Measurements from ENCODE around the gene NOX3. TPM values are rescaled to one million over a fixed set of nuclear protein-coding genes. Genes with fewer than 3 reads are reported as not detected.

Gene NOX3
- total RNA-seq, 6 experiments from 2014 or later: not detected

GRCh38 chr6:155395339-155395738 is 60.3 kb downstream of the NOX3 start:
- no peak for DNase-seq
- no peaks in the 10 kb centered on the region for H3K36me3 Mint-ChIP-seq (ENCODE audit: low read depth)

GRCh38 chr6:155389130-155389529 is 66.5 kb downstream of the NOX3 start:
- peak; percentile 17 for DNase-seq
- TF ChIP-seq CTCF (IDR thresholded peaks at IDR 0.05): no peak
- H3K27ac Mint-ChIP-seq: peak overlapping the region; percentile 48
- peaks cover 16% of the 10 kb centered on the region for H3K36me3 Mint-ChIP-seq (ENCODE audit: low read depth)
- peaks cover 8% of the 10 kb centered on the region for H3K9me3 Mint-ChIP-seq
- no peak overlapping the region for H3K4me3 Mint-ChIP-seq
- no peaks in the 10 kb centered on the region; the same call in 1 of the 2 replicates for H3K27me3 Mint-ChIP-seq (ENCODE audit: insufficient read depth)
- H3K4me1 Mint-ChIP-seq (ENCODE audit: low read depth): peaks cover 37% of the 10 kb centered on the region

More at GRCh38 chr6:155395339-155395738, 60.3 kb downstream of the NOX3 start:
- H3K9me3 Mint-ChIP-seq: no peaks in the 10 kb centered on the region
- no peaks in the 10 kb centered on the region; the same call in none of the 2 replicates for H3K27me3 Mint-ChIP-seq (ENCODE audit: insufficient read depth)
- no peak for TF ChIP-seq CTCF (IDR thresholded peaks at IDR 0.05)
- peaks cover 28% of the 10 kb centered on the region for H3K4me1 Mint-ChIP-seq (ENCODE audit: low read depth)
- H3K27ac Mint-ChIP-seq: no peak overlapping the region
- no peak overlapping the region for H3K4me3 Mint-ChIP-seq

GRCh38 chr6:155388591-155388990 is 67.0 kb downstream of the NOX3 start:
- H3K27ac Mint-ChIP-seq: peak overlapping the region; percentile 48
- no peak for DNase-seq
- H3K9me3 Mint-ChIP-seq: peaks cover 8% of the 10 kb centered on the region
- H3K4me3 Mint-ChIP-seq: no peak overlapping the region
- no peak for TF ChIP-seq CTCF (IDR thresholded peaks at IDR 0.05)
- H3K4me1 Mint-ChIP-seq (ENCODE audit: low read depth): peaks cover 37% of the 10 kb centered on the region
- H3K36me3 Mint-ChIP-seq (ENCODE audit: low read depth): peaks cover 20% of the 10 kb centered on the region
- H3K27me3 Mint-ChIP-seq (ENCODE audit: insufficient read depth): no peaks in the 10 kb centered on the region; the same call in 1 of the 2 replicates

- Mint-ChIP-seq H3K4me3 (no peak overlapping the region), H3K27ac (no peak overlapping the region), H3K9me3 (peaks cover 8% of the 10 kb centered on the region), H3K4me1 (ENCODE audit: low read depth) (peaks cover 40% of the 10 kb centered on the region), H3K27me3 (ENCODE audit: insufficient read depth) (no peaks in the 10 kb centered on the region; the same call in 1 of the 2 replicates), H3K36me3 (ENCODE audit: low read depth) (peaks cover 22% of the 10 kb centered on the region)
- no peak for TF ChIP-seq CTCF (IDR thresholded peaks at IDR 0.05)
- no peak for DNase-seq
These were observed 68.2 kb downstream of the NOX3 start for GRCh38 chr6:155387481-155387880.

GRCh38 chr6:155384321-155384952 is 71.2 kb downstream of the NOX3 start:
- Mint-ChIP-seq H3K4me1 (ENCODE audit: low read depth) (peaks cover 54% of the 10 kb centered on the region), H3K36me3 (ENCODE audit: low read depth) (peaks cover 13% of the 10 kb centered on the region), H3K9me3 (peaks cover 6% of the 10 kb centered on the region), H3K4me3 (no peak overlapping the region), H3K27ac (no peak overlapping the region), H3K27me3 (ENCODE audit: insufficient read depth) (no peaks in the 10 kb centered on the region; the same call in 1 of the 2 replicates)
- no peak for DNase-seq
- TF ChIP-seq CTCF (IDR thresholded peaks at IDR 0.05): no peak

Measured in HFFc6 (cell line).